ENCODE results near the gene CRY2. TPM values are rescaled to one million over a fixed set of nuclear protein-coding genes. Genes with fewer than 3 reads are reported as not detected.
A peak's percentile ranks its signal among the peaks of the same experiment; 100 is the strongest.
"Not testable (repeated sequence)": the region's sequence is repeated elsewhere in the genome, so short reads cannot be mapped to it uniquely, and the experiment has no call there.

The CRY2 gene
- total RNA-seq, 2 experiments from 2014 or later = 12.3 to 15.7 TPM

DNA sequence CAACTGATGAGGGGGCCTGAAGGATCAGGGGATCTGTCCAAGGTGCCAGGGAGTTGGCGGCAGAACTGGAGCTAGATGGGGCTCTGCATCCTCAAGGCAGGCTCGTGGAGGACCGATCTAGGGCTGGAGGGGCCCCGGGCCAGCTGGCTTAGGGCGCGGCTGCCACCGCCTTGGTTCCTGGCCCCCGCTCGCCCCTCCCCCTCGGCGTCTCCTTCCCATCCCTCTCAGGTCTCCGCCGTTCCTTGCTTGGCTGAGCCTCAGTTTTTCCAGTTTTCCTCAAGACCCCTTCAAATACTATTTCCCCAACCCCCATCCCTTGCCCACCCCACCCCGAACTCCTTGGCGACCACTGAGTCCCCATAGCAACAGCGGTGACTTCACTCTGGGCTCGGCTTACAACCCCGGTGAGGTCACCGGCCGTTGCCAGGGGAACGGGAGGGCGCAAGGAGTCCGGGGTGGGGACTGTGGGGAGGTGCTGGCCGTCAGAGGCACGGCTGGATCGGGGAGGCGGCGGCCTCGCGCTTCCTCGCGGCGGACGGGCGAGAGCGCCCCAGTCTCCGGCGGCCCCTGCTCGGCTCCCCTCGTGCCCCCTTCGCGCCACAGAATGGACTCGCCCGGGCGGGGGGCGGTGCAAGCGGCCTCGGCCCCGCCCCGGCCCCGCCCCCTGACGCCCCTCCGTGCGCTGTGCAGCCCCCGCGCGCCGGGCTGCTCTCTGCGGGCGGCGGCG lies 52.3 kb downstream of the CRY2 start:
- ATAC-seq (peak; percentile 92), DNase-seq (peak; percentile 86)
- Mint-ChIP-seq H3K9me3 (no peaks in the 10 kb centered on the region), H3K4me1 (ENCODE audit: low read depth) (peaks cover 4% of the 10 kb centered on the region), H3K27ac (no peak overlapping the region), H3K27me3 (peaks cover 13% of the 10 kb centered on the region), H3K36me3 (ENCODE audit: low read depth) (no peaks in the 10 kb centered on the region), H3K4me3 (peak overlapping the region; percentile 60)
- CTCF ChIA-PET = interaction anchor here (1.8 kb wide), 1 partner anchor 57 kb away, joined by 5 read pairs; no protein-coding TSS in a partner anchor
- TF ChIP-seq, protein P1, sequence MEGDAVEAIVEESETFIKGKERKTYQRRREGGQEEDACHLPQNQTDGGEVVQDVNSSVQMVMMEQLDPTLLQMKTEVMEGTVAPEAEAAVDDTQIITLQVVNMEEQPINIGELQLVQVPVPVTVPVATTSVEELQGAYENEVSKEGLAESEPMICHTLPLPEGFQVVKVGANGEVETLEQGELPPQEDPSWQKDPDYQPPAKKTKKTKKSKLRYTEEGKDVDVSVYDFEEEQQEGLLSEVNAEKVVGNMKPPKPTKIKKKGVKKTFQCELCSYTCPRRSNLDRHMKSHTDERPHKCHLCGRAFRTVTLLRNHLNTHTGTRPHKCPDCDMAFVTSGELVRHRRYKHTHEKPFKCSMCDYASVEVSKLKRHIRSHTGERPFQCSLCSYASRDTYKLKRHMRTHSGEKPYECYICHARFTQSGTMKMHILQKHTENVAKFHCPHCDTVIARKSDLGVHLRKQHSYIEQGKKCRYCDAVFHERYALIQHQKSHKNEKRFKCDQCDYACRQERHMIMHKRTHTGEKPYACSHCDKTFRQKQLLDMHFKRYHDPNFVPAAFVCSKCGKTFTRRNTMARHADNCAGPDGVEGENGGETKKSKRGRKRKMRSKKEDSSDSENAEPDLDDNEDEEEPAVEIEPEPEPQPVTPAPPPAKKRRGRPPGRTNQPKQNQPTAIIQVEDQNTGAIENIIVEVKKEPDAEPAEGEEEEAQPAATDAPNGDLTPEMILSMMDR (IDR thresholded peaks at IDR 0.05) = no peak
- POLR2A ChIA-PET = interaction anchor here (1.0 to 1.1 kb wide), 2 partner anchors 18 to 34 kb away, joined by 3 to 7 read pairs; partner anchors contain the start of gene PEX16
- intact Hi-C loops (cut with micrococcal nuclease) = no loop called here

- intact Hi-C loops (cut with micrococcal nuclease); H3K36me3 Mint-ChIP-seq (ENCODE audit: low read depth): not testable (repeated sequence)
Measured at GRCh38 chr11:45900175-45900800, 53.0 kb downstream of the CRY2 start.

GRCh38 chr11:45900916-45901617 lies 53.8 kb downstream of the CRY2 start:
- DNase-seq = no peak
- CTCF ChIA-PET = no interaction called here
- Mint-ChIP-seq H3K36me3 (ENCODE audit: low read depth) (no peaks in the 10 kb centered on the region), H3K27ac (no peak overlapping the region), H3K27me3 (peaks cover 9% of the 10 kb centered on the region), H3K9me3 (no peaks in the 10 kb centered on the region), H3K4me1 (ENCODE audit: low read depth) (peaks cover 5% of the 10 kb centered on the region), H3K4me3 (peak overlapping the region; percentile 57)
- ATAC-seq = no peak
- intact Hi-C loops (cut with micrococcal nuclease) = no loop called here
- TF ChIP-seq, protein P1 (IDR thresholded peaks at IDR 0.05) = no peak
- POLR2A ChIA-PET = interaction anchor here (0.9 kb wide), 1 partner anchor 17 kb away, joined by 3 read pairs; no protein-coding TSS in a partner anchor

More at GRCh38 chr11:45900175-45900800, 53.0 kb downstream of the CRY2 start:
- ATAC-seq; POLR2A ChIA-PET; CTCF ChIA-PET; H3K4me1 Mint-ChIP-seq (ENCODE audit: low read depth); H3K27ac Mint-ChIP-seq; DNase-seq; H3K9me3 Mint-ChIP-seq; H3K27me3 Mint-ChIP-seq: not testable (repeated sequence)
- H3K4me3 Mint-ChIP-seq = peak overlapping the region; percentile 57

DNA sequence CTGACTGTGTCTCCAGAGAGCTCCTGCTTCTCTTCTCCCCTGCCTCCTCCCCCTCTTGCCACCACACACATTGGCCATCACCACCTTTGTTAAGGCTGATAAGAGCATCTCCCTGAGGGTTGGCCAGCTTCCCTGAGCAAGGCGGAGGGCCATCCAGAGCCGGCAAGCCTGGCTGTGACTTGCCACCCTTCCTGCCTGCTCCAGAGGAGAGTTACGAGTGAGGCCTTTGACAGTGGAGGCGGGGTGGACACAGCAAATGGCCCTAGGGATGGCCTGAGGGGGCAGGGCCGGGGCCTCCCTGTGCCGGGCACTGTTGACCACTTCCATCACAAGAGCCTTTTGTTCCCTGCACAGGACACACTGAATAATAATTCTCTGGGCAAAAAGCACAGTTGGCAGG lies 54.4 kb downstream of the CRY2 start:
- peaks cover 10% of the 10 kb centered on the region for H3K4me1 Mint-ChIP-seq (ENCODE audit: low read depth)
- ChIA-PET CTCF (no interaction called here), POLR2A (interaction anchor here (0.9 kb wide), 1 partner anchor 18 kb away, joined by 3 read pairs; no protein-coding TSS in a partner anchor)
- intact Hi-C loops (cut with micrococcal nuclease) = no loop called here
- no peaks in the 10 kb centered on the region for H3K9me3 Mint-ChIP-seq
- H3K27me3 Mint-ChIP-seq = peaks cover 9% of the 10 kb centered on the region
- H3K27ac Mint-ChIP-seq = no peak overlapping the region
- no peak overlapping the region for H3K4me3 Mint-ChIP-seq
- TF ChIP-seq, protein P1 (IDR thresholded peaks at IDR 0.05) = no peak
- DNase-seq (no peak), ATAC-seq (no peak)
- no peaks in the 10 kb centered on the region for H3K36me3 Mint-ChIP-seq (ENCODE audit: low read depth)

GRCh38 chr11:45902452-45903380 lies 55.4 kb downstream of the CRY2 start:
- no peaks in the 10 kb centered on the region for H3K36me3 Mint-ChIP-seq (ENCODE audit: low read depth)
- peaks cover 10% of the 10 kb centered on the region for H3K4me1 Mint-ChIP-seq (ENCODE audit: low read depth)
- ChIA-PET POLR2A (no interaction called here), CTCF (no interaction called here)
- no peak overlapping the region for H3K27ac Mint-ChIP-seq
- peaks cover 7% of the 10 kb centered on the region for H3K27me3 Mint-ChIP-seq
- H3K9me3 Mint-ChIP-seq = no peaks in the 10 kb centered on the region
- DNase-seq (no peak), ATAC-seq (no peak)
- TF ChIP-seq, protein P1 (IDR thresholded peaks at IDR 0.05) = no peak
- no peak overlapping the region for H3K4me3 Mint-ChIP-seq
- intact Hi-C loops (cut with micrococcal nuclease) = no loop called here

All from activated CD8-positive, alpha-beta T cell treated with anti-CD3 and anti-CD28 coated beads for 36 hours (primary cell).